Activated naive CD4-positive, alpha-beta T cell treated with anti-CD3 and anti-CD28 coated beads, Interleukin-2, amount 50 U/mL, for 72 hours (primary cell): Measurements from ENCODE around the gene ADGRL3. TPM values are rescaled to one million over a fixed set of nuclear protein-coding genes. Genes with fewer than 3 reads are reported as not detected.
A peak's percentile ranks its signal among the peaks of the same experiment; 100 is the strongest.
"Not testable (repeated sequence)": the region's sequence is repeated elsewhere in the genome, so short reads cannot be mapped to it uniquely, and the experiment has no call there.

ENCODE experiments used
- ATAC-seq, 2 donors: fragments of 150-1000 bp; cut with Tn5 transposase; 2 replicates each; pipeline ENCODE4 v1.10.0; 2021; ENCODE audit warnings: mild to moderate bottlenecking in 2 of 2, moderate library complexity in 2 of 2
- DNase-seq, 2 donors: peaks; one replicate each; pipeline ENCODE4 v3.0.0; 2021 to 2022; ENCODE audit warnings: low spot score in 2 of 2
- H3K27ac Mint-ChIP-seq, 2 donors: one replicate each; pipeline ENCODE4 v1.8.0; 2022; ENCODE audit warnings: mild to moderate bottlenecking in 2 of 2, mixed read lengths in 2 of 2
- H3K36me3 Mint-ChIP-seq, 2 donors: one replicate each; pipeline ENCODE4 v1.8.0; 2022; ENCODE audit warnings: mixed read lengths in 2 of 2
- H3K9me3 Mint-ChIP-seq, 2 donors: one replicate each; pipeline ENCODE4 v1.8.0; 2022; ENCODE audit warnings: mixed read lengths in 2 of 2
- total RNA-seq, 2 donors: library from RNA; stranded (reverse); gene quantifications; one replicate each; pipeline ENCODE4 v1.2.3, GENCODE V29; 2022

Gene ADGRL3
- total RNA-seq, 2 donors from 2014 or later, result not detected

GRCh38 chr4:61938250-61938846 is 738.2 kb downstream of the ADGRL3 start:
- H3K36me3 Mint-ChIP-seq, result no peaks in the 10 kb centered on the region
- no peak for DNase-seq
- peak in 1 of 2 donors; percentile 76 for ATAC-seq
- peaks cover 7 to 8% of the 10 kb centered on the region in 2 donors for H3K9me3 Mint-ChIP-seq
- H3K27ac Mint-ChIP-seq, result no peak overlapping the region

- Mint-ChIP-seq H3K9me3 (peaks cover 21 to 23% of the 10 kb centered on the region in 2 donors), H3K36me3 (no peaks in the 10 kb centered on the region), H3K27ac (no peak overlapping the region)
- ATAC-seq, result no peak
- no peak for DNase-seq
Measured at GRCh38 chr4:61950625-61951024, 750.5 kb downstream of the ADGRL3 start.

GRCh38 chr4:61953386-61953785 is 753.3 kb downstream of the ADGRL3 start:
- no peak for DNase-seq
- H3K36me3 Mint-ChIP-seq, result no peaks in the 10 kb centered on the region
- H3K27ac Mint-ChIP-seq, result no peak overlapping the region
- peaks cover 32 to 35% of the 10 kb centered on the region in 2 donors for H3K9me3 Mint-ChIP-seq
- ATAC-seq, result no peak

GRCh38 chr4:61958591-61958990 is 758.5 kb downstream of the ADGRL3 start:
- Mint-ChIP-seq H3K9me3 (peaks cover 30 to 31% of the 10 kb centered on the region in 2 donors), H3K27ac (no peak overlapping the region), H3K36me3 (no peaks in the 10 kb centered on the region)
- no peak for ATAC-seq
- no peak for DNase-seq

GRCh38 chr4:61959087-61959486 is 759.0 kb downstream of the ADGRL3 start:
- Mint-ChIP-seq H3K36me3 (no peaks in the 10 kb centered on the region), H3K27ac (no peak overlapping the region), H3K9me3 (peaks cover 25 to 27% of the 10 kb centered on the region in 2 donors)
- ATAC-seq (no peak), DNase-seq (no peak)

- ATAC-seq, result no peak
- no peak for DNase-seq
- peaks cover 0 to 4% of the 10 kb centered on the region in 2 donors for H3K36me3 Mint-ChIP-seq
- H3K27ac Mint-ChIP-seq, result no peak overlapping the region
- H3K9me3 Mint-ChIP-seq, result peaks cover 11 to 29% of the 10 kb centered on the region in 2 donors
Measured at GRCh38 chr4:61984260-61984909, 784.3 kb downstream of the ADGRL3 start.

GRCh38 chr4:61985426-61985825 is 785.3 kb downstream of the ADGRL3 start:
- H3K27ac Mint-ChIP-seq, result no peak overlapping the region
- DNase-seq (no peak), ATAC-seq (no peak)
- peaks cover 11 to 26% of the 10 kb centered on the region in 2 donors for H3K9me3 Mint-ChIP-seq
- H3K36me3 Mint-ChIP-seq, result peaks cover 0 to 4% of the 10 kb centered on the region in 2 donors

GRCh38 chr4:61986929-61987328 is 786.8 kb downstream of the ADGRL3 start:
- not testable (repeated sequence) for DNase-seq, H3K27ac Mint-ChIP-seq, H3K36me3 Mint-ChIP-seq, ATAC-seq
- H3K9me3 Mint-ChIP-seq, result peaks cover 11 to 26% of the 10 kb centered on the region in 2 donors

GRCh38 chr4:61992351-61992750 is 792.2 kb downstream of the ADGRL3 start:
- Mint-ChIP-seq H3K27ac (no peak overlapping the region), H3K36me3 (no peaks in the 10 kb centered on the region), H3K9me3 (peaks cover 6 to 8% of the 10 kb centered on the region in 2 donors)
- DNase-seq, result no peak
- no peak for ATAC-seq

- Mint-ChIP-seq H3K36me3 (no peaks in the 10 kb centered on the region), H3K27ac (no peak overlapping the region), H3K9me3 (peaks cover 6 to 8% of the 10 kb centered on the region in 2 donors)
- no peak for DNase-seq
- ATAC-seq, result no peak
Measured at GRCh38 chr4:61994036-61994435, 793.9 kb downstream of the ADGRL3 start.

GRCh38 chr4:61995717-61996340 is 795.7 kb downstream of the ADGRL3 start:
- peaks cover 6 to 8% of the 10 kb centered on the region in 2 donors for H3K9me3 Mint-ChIP-seq
- H3K27ac Mint-ChIP-seq, result no peak overlapping the region
- DNase-seq (no peak), ATAC-seq (no peak)
- no peaks in the 10 kb centered on the region for H3K36me3 Mint-ChIP-seq

GRCh38 chr4:61996943-61997342 is 796.8 kb downstream of the ADGRL3 start:
- H3K9me3 Mint-ChIP-seq, result peaks cover 11 to 14% of the 10 kb centered on the region in 2 donors
- no peak overlapping the region for H3K27ac Mint-ChIP-seq
- H3K36me3 Mint-ChIP-seq, result no peaks in the 10 kb centered on the region
- ATAC-seq (no peak), DNase-seq (no peak)

GRCh38 chr4:61997831-61998230 is 797.7 kb downstream of the ADGRL3 start:
- no peaks in the 10 kb centered on the region for H3K36me3 Mint-ChIP-seq
- H3K9me3 Mint-ChIP-seq, result peaks cover 12 to 13% of the 10 kb centered on the region in 2 donors
- ATAC-seq (no peak), DNase-seq (no peak)
- no peak overlapping the region for H3K27ac Mint-ChIP-seq

GRCh38 chr4:62003695-62004094 is 803.6 kb downstream of the ADGRL3 start:
- DNase-seq (no peak), ATAC-seq (no peak)
- Mint-ChIP-seq H3K27ac (no peak overlapping the region), H3K9me3 (peaks cover 18 to 19% of the 10 kb centered on the region in 2 donors), H3K36me3 (no peaks in the 10 kb centered on the region)

- Mint-ChIP-seq H3K27ac (no peak overlapping the region), H3K36me3 (no peaks in the 10 kb centered on the region), H3K9me3 (peaks cover 18 to 19% of the 10 kb centered on the region in 2 donors)
- ATAC-seq, result no peak
- DNase-seq, result no peak
Measured at GRCh38 chr4:62004881-62005280, 804.8 kb downstream of the ADGRL3 start.

- DNase-seq (no peak), ATAC-seq (no peak)
- Mint-ChIP-seq H3K36me3 (no peaks in the 10 kb centered on the region), H3K9me3 (peaks cover 16% of the 10 kb centered on the region in 2 donors), H3K27ac (no peak overlapping the region)
Measured at GRCh38 chr4:62006108-62006507, 806.0 kb downstream of the ADGRL3 start.

GRCh38 chr4:62015043-62015739 is 815.1 kb downstream of the ADGRL3 start:
- ATAC-seq (no peak), DNase-seq (no peak)
- Mint-ChIP-seq H3K27ac (no peak overlapping the region), H3K9me3 (peaks cover 21% of the 10 kb centered on the region in 2 donors), H3K36me3 (peaks cover 6 to 14% of the 10 kb centered on the region in 2 donors)
